Prostate gland (tissue), 2 donors: ENCODE data around the gene CNTN5. TPM values are rescaled to one million over a fixed set of nuclear protein-coding genes. Genes with fewer than 3 reads are reported as not detected.

ENCODE experiments used
- DNase-seq: peaks from one replicate; pipeline ENCODE4 v3.0.0-alpha.2; 2019; ENCODE audit warnings: low spot score
- H3K27ac ChIP-seq, 2 donors: fragments of 200-600 bp; sonication (generic); 2 replicates each; pipeline ENCODE4 v1.5.1; 2017 to 2019
- H3K27me3 ChIP-seq: fragments of 200-600 bp; sonication (generic); replicated peaks from 2 replicates; pipeline ENCODE4 v1.5.1; 2019; ENCODE audit not compliant: insufficient read depth
- H3K36me3 ChIP-seq, 2 donors: fragments of 200-600 bp; sonication (generic); 1 replicate in 1 of 2; 2 replicates in 1 of 2; pipeline versions ENCODE4 v1.5.1 to v1.8.1; 2017 to 2019
- H3K4me1 ChIP-seq: fragments of 200-600 bp; sonication (generic); replicated peaks from 2 replicates; pipeline ENCODE4 v1.5.1; 2019
- H3K4me3 ChIP-seq, 2 donors: fragments of 200-600 bp; sonication (generic); 2 replicates each; pipeline ENCODE4 v1.5.1; 2017 to 2019
- H3K9me3 ChIP-seq: fragments of 200-600 bp; sonication (generic); 2 replicates; pipeline ENCODE4 v1.5.1; 2017
- CTCF ChIP-seq, 4 experiments: fragments of 200-600 bp in 2 of 4; fragments of 450-650 bp in 2 of 4; sonication (generic) in 2 of 4; IDR thresholded peaks; 1 replicate in 3 of 4; 2 replicates in 1 of 4; pipeline ENCODE4 v1.5.1; 2016 to 2019; ENCODE audit warnings: antibody characterized with exemption in 4 of 4, mild to moderate bottlenecking in 2 of 4, moderate library complexity in 2 of 4
- POLR2A ChIP-seq: fragments of 450-650 bp; IDR thresholded peaks from one replicate; pipeline ENCODE4 v1.6.1; 2016; ENCODE audit warnings: antibody characterized with exemption, mild to moderate bottlenecking
- POLR2AphosphoS5 ChIP-seq: sonication (generic); formaldehyde crosslinking; IDR thresholded peaks from one replicate; pipeline ENCODE4 v1.6.1; 2017; ENCODE audit warnings: antibody characterized with exemption
- WGBS: methylation state at CpG from one replicate; pipeline ENCODE4 v1.1.5; 2018; 5-methylcytosine and 5-hydroxymethylcytosine counted together
- intact Hi-C: fragments of 100-400 bp; cut with DNase I; formaldehyde crosslinking; loops from one replicate; pipeline ENCODE4 v1.14.2; 2022
- total RNA-seq, 2 donors: library from RNA; depleted of rRNA; stranded (reverse); fragments of >200 nt; gene quantifications; one replicate each; pipeline ENCODE4 v1.1.0, GENCODE V29; 2016

The CNTN5 gene
- total RNA-seq, 2 donors from 2014 or later: 1.0 TPM; not detected in 1

- no peak overlapping the region for H3K27ac ChIP-seq
Measured at GRCh38 chr11:100003985-100004384, 983.2 kb downstream of the CNTN5 start.

GRCh38 chr11:100004541-100004940 lies 983.8 kb downstream of the CNTN5 start:
- Histone ChIP-seq H3K27ac (no peak overlapping the region), H3K36me3 (no peaks in the 10 kb centered on the region), H3K4me1 (no peaks in the 10 kb centered on the region), H3K4me3 (no peak overlapping the region), H3K9me3 (no peaks in the 10 kb centered on the region), H3K27me3 (no peaks in the 10 kb centered on the region)
- no peak for TF ChIP-seq CTCF (IDR thresholded peaks at IDR 0.05)
- no peak for TF ChIP-seq POLR2A
- TF ChIP-seq POLR2AphosphoS5: no peak
- no peak for DNase-seq
- intact Hi-C loops: no loop called here

More at GRCh38 chr11:100003985-100004384, 983.2 kb downstream of the CNTN5 start:
- no peak for TF ChIP-seq POLR2A
- TF ChIP-seq POLR2AphosphoS5: no peak
- TF ChIP-seq CTCF (IDR thresholded peaks at IDR 0.05): no peak
- 68% methylated on average over 3 of the region's 3 CpGs for WGBS
- H3K36me3 ChIP-seq: no peaks in the 10 kb centered on the region
- DNase-seq: no peak
- no peaks in the 10 kb centered on the region for H3K27me3 ChIP-seq
- H3K4me3 ChIP-seq: no peak overlapping the region
- no peaks in the 10 kb centered on the region for H3K4me1 ChIP-seq
- no peaks in the 10 kb centered on the region for H3K9me3 ChIP-seq
- intact Hi-C loops: no loop called here

GRCh38 chr11:100008417-100008816 lies 987.7 kb downstream of the CNTN5 start:
- Histone ChIP-seq H3K36me3 (no peaks in the 10 kb centered on the region), H3K9me3 (no peaks in the 10 kb centered on the region), H3K4me1 (no peaks in the 10 kb centered on the region), H3K27ac (no peak overlapping the region), H3K4me3 (no peak overlapping the region), H3K27me3 (no peaks in the 10 kb centered on the region)
- DNase-seq: no peak
- WGBS: 97% methylated on average over 1 of the region's 1 CpG
- TF ChIP-seq POLR2A (no peak), CTCF (IDR thresholded peaks at IDR 0.05) (no peak), POLR2AphosphoS5 (no peak)
- intact Hi-C loops: no loop called here

- Histone ChIP-seq H3K4me3 (no peak overlapping the region), H3K9me3 (no peaks in the 10 kb centered on the region), H3K36me3 (no peaks in the 10 kb centered on the region), H3K27me3 (no peaks in the 10 kb centered on the region), H3K4me1 (no peaks in the 10 kb centered on the region), H3K27ac (no peak overlapping the region)
- no peak for TF ChIP-seq POLR2AphosphoS5
- TF ChIP-seq POLR2A: no peak
- TF ChIP-seq CTCF (IDR thresholded peaks at IDR 0.05): no peak
- intact Hi-C loops: no loop called here
- 56% methylated on average over 3 of the region's 3 CpGs for whole genome bisulfite sequencing
- no peak for DNase-seq
Measured at GRCh38 chr11:100009728-100010127, 989.0 kb downstream of the CNTN5 start.

- no peaks in the 10 kb centered on the region for H3K4me1 ChIP-seq
- intact Hi-C loops: no loop called here
- no peak for DNase-seq
- H3K9me3 ChIP-seq: no peaks in the 10 kb centered on the region
- H3K4me3 ChIP-seq: no peak overlapping the region
- 76% methylated on average over 3 of the region's 3 CpGs for WGBS
- TF ChIP-seq CTCF (IDR thresholded peaks at IDR 0.05) (no peak), POLR2AphosphoS5 (no peak), POLR2A (no peak)
- H3K27me3 ChIP-seq: no peaks in the 10 kb centered on the region
- no peaks in the 10 kb centered on the region for H3K36me3 ChIP-seq
- no peak overlapping the region for H3K27ac ChIP-seq
Measured at GRCh38 chr11:100010393-100010792, 989.6 kb downstream of the CNTN5 start.
